LNCaP clone FGC (cell line): ENCODE results near the gene RALGAPA1.
"Not testable (repeated sequence)": the region's sequence is repeated elsewhere in the genome, so short reads cannot be mapped to it uniquely, and the experiment has no call there.

Experiments used
- DNase-seq: peaks from one replicate; pipeline ENCODE4 v3.0.0-alpha.2; 2011; ENCODE audit warnings: low read depth
- H3K4me3 ChIP-seq: 2 replicates; pipeline ENCODE4 v1.5.1; 2011; ENCODE audit warnings: mild to moderate bottlenecking, low read depth, low read length, control low read depth
- TF ChIP-seq, protein P1 (sequence below): IDR thresholded peaks from 2 replicates; pipeline ENCODE4 v1.5.1; 2012; ENCODE audit warnings: mild to moderate bottlenecking; ENCODE audit not compliant: control insufficient read depth, insufficient read depth; ENCODE audit errors: extremely low read depth

RALGAPA1 gene

DNA sequence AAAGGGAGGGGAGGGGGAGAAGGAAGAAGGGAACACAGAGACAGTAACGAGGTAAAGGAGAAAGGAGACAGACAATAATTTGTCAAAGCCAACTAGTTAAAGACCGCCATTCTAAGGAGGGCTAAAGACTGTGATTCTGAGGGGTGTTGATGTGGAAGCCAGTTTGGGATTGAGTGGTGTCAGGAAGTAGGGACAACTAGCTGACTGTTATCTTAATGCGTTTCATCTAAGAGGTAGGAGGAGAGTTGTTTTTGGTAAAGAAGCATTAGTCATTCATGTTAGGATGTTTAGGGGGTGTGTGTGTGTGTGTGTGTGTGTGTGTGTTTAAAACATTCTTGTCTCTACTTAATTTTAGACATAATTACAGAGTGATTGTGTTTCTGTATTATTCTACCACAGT lies 180.1 kb downstream of the RALGAPA1 start:
- TF ChIP-seq, protein P1, sequence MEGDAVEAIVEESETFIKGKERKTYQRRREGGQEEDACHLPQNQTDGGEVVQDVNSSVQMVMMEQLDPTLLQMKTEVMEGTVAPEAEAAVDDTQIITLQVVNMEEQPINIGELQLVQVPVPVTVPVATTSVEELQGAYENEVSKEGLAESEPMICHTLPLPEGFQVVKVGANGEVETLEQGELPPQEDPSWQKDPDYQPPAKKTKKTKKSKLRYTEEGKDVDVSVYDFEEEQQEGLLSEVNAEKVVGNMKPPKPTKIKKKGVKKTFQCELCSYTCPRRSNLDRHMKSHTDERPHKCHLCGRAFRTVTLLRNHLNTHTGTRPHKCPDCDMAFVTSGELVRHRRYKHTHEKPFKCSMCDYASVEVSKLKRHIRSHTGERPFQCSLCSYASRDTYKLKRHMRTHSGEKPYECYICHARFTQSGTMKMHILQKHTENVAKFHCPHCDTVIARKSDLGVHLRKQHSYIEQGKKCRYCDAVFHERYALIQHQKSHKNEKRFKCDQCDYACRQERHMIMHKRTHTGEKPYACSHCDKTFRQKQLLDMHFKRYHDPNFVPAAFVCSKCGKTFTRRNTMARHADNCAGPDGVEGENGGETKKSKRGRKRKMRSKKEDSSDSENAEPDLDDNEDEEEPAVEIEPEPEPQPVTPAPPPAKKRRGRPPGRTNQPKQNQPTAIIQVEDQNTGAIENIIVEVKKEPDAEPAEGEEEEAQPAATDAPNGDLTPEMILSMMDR = no peak
- DNase-seq = no peak
- no peak overlapping the region for H3K4me3 ChIP-seq

DNA sequence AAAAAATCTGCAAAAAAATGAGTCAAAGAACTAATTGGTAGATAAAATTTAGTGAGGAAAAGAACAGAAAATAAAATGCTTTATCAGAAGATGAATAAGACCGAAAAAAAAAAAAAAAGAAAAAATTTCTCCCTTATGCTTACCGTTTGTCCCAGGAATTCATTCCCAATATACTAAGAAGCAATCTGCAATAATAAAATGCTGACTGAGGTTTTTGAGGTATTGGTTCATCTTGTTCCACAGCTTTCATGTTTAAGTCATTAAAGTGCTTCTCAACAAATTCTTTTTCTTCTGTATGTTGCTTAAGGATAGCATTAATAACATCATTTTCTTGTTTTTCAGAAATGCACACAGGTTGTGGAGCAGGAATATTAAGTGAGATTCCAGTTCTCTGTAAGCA lies 182.1 kb downstream of the RALGAPA1 start:
- not testable (repeated sequence) for DNase-seq, H3K4me3 ChIP-seq

DNA sequence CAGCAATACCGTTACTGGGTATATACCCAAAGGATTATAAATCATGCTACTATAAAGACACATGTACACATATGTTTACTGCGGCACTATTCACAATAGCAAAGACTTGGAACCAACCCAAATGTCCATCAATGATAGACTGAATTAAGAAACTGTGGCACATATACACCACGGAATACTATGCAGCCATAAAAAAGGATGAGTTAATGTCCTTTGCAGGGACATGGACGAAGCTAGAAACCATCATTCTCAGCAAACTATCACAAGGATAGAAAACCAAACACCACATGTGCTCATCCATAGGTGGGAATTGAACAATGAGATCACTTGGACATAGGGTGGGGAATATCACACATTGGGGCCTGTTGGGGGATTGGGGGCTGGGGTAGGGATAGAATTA lies 187.1 kb downstream of the RALGAPA1 start:
- not testable (repeated sequence) for H3K4me3 ChIP-seq, DNase-seq

DNA sequence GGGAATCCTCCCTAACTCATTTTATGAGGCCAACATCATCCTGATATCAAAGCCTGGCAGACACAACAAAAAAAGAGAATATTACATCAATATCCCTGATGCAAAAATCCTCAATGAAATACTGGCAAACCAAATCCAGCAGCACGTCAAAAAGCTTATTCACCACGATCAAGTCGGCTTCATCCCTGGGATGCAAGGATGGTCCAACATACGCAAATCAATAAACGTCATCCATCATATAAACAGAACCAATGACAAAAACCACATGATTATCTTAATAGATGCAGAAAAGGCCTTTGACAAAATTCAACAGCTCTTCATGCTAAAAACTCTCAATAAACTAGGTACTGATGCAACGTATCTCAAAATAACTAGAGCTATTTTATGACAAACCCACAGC lies 189.1 kb downstream of the RALGAPA1 start:
- not testable (repeated sequence) for H3K4me3 ChIP-seq, DNase-seq

DNA sequence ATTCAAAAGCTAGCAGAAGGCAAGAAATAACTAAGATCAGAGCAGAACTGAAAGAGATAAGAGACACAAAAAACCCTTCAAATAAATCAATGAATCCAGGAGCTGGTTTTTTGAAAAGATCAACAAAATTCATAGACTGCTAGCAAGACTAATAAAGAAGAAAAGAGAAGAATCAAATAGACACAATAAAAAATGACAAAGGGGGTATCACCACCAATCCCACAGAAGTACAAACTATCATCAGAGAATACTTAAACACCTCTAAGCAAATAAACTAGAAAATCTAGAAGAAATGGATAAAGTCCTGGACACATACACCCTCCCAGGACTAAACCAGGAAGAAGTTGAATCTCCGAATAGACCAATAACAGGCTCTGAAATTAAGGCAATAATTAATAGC lies 189.6 kb downstream of the RALGAPA1 start:
- not testable (repeated sequence) for DNase-seq, H3K4me3 ChIP-seq

DNA sequence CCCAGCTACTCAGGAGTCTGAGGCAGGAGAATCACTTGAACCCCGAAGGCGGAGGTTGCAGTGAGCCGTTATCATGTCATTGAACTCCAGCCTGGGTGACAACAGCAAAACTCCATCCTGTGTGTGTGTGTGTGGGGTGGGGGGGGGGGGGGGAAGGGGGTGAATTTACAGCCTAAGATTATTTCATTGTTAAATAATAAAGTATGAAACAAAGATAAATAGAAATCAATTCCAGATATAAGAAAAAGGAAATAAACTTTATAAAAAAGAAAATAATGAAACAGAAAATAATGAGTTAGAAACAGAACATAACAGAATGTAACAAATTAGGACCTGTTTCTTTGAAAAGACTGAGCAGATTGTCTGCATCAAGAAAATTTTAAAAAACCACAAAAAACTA lies 191.6 kb downstream of the RALGAPA1 start:
- no peak for DNase-seq
- H3K4me3 ChIP-seq = no peak overlapping the region

DNA sequence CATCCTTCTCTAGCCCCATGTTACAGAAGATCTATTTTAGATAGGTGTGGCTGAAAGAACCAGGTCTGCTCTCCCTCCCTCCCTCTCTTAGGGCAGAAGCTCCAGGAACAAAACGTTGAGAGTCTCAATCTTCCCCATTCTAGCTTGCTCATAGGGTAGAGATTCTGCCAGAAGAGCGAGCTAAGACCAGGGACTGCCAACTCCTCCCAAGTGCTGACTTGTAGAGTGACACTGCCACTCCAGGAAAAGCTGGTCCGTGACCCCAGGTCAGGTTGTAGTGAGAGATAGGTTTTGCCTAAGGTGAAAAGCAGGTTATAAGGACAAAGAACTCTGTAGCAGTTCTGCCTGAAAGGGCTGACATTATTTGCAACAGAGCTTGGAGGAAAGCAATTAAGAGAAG lies 201.7 kb downstream of the RALGAPA1 start:
- no peak for DNase-seq
- TF ChIP-seq, protein P1 = no peak
- H3K4me3 ChIP-seq = no peak overlapping the region

More for the DNA sequence above, 191.6 kb downstream of the RALGAPA1 start:
- TF ChIP-seq, protein P1 = no peak

DNA sequence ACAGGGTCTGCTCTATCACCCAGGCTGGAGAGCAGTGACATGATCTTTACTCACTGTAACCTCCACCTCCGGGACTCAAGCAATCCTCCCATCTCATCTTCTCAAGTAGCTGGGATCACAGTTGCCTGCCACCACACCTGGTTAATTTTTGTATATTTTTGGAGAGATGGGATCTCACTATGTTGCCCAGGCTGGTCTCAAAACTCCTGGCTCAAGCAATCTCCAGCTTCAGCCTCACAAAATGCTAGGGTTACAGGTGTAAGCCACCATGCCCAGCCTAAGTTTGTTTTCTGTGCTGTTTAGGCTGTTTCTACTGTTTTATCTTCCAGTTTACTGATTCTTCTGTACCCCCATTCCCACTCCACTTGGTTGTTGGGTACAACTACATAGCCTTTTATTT lies 208.8 kb downstream of the RALGAPA1 start:
- H3K4me3 ChIP-seq = no peak overlapping the region
- no peak for DNase-seq
- TF ChIP-seq, protein P1 = no peak

DNA sequence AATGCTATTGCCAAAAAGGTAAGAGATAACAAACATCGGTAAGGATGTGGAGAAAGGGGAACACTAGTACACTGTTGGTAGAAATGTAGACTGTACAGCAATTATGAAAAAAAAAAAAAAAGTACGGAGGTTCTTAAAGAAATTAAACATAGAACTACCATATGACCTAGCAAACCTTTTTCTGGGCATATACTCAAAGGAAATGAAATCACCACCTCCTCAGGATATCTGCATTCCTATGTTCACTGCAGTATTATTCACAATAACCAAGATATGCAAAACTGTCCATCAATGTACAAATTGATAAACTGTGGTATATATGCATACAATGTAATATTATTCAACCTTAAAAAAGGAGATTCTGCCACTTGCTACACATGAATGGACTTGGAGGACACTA lies 214.5 kb downstream of the RALGAPA1 start:
- H3K4me3 ChIP-seq = no peak overlapping the region
- TF ChIP-seq, protein P1 = no peak
- DNase-seq = no peak

DNA sequence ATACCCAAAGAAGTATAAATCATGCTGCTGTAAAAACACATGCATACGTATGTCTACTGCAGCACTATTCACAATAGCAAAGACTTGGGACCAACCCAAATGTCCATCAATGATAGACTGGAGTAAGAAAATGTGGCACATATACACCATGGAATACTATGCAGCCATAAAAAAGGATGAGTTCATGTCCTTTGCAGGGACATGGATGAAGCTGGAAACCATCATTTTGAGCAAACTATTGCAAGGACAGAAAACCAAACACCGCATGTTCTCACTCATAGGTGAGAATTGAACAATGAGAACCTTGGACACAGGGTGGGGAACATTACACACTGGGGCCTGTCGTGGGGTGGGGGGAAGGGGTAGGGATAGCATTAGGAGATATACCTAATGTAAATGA lies 221.7 kb downstream of the RALGAPA1 start:
- H3K4me3 ChIP-seq, DNase-seq: not testable (repeated sequence)
